NCI-H2227 treated with DMSO at 0.1 percent for 48 hours (cell line): ENCODE data around the gene GRM1.
"Not testable (repeated sequence)": the region's sequence is repeated elsewhere in the genome, so short reads cannot be mapped to it uniquely, and the experiment has no call there.

Experiments used
- DNase-seq: peaks from one replicate; lab custom pipeline; 2025; lab: John Stamatoyannopoulos, UW

The GRM1 gene

GRCh38 chr6:146191166-146191565 lies 162.3 kb downstream of the GRM1 start:
- DNase-seq = no peak

GRCh38 chr6:146191612-146192011 lies 162.8 kb downstream of the GRM1 start:
- no peak for DNase-seq

GRCh38 chr6:146194434-146194833 lies 165.6 kb downstream of the GRM1 start:
- DNase-seq = no peak

- DNase-seq = no peak
These were observed 171.3 kb downstream of the GRM1 start for GRCh38 chr6:146200176-146200575.

- DNase-seq = no peak
These were observed 173.7 kb downstream of the GRM1 start for GRCh38 chr6:146202570-146202969.

GRCh38 chr6:146209942-146210341 lies 181.1 kb downstream of the GRM1 start:
- no peak for DNase-seq

- no peak for DNase-seq
These were observed 181.7 kb downstream of the GRM1 start for GRCh38 chr6:146210406-146211083.

GRCh38 chr6:146211646-146212045 lies 182.8 kb downstream of the GRM1 start:
- no peak for DNase-seq

GRCh38 chr6:146212781-146213180 lies 183.9 kb downstream of the GRM1 start:
- no peak for DNase-seq

GRCh38 chr6:146219101-146219500 lies 190.2 kb downstream of the GRM1 start:
- DNase-seq = no peak

- no peak for DNase-seq
These were observed 195.6 kb downstream of the GRM1 start for GRCh38 chr6:146224449-146224848.

- no peak for DNase-seq
These were observed 196.1 kb downstream of the GRM1 start for GRCh38 chr6:146224988-146225387.

GRCh38 chr6:146240322-146240721 lies 211.5 kb downstream of the GRM1 start:
- DNase-seq = no peak

- no peak for DNase-seq
These were observed 211.9 kb downstream of the GRM1 start for GRCh38 chr6:146240807-146241206.

GRCh38 chr6:146243646-146244045 lies 214.8 kb downstream of the GRM1 start:
- not testable (repeated sequence) for DNase-seq

- no peak for DNase-seq
These were observed 215.8 kb downstream of the GRM1 start for GRCh38 chr6:146244630-146245143.

GRCh38 chr6:146246028-146246427 lies 217.2 kb downstream of the GRM1 start:
- DNase-seq = no peak

GRCh38 chr6:146253691-146254090 lies 224.8 kb downstream of the GRM1 start:
- no peak for DNase-seq

- no peak for DNase-seq
These were observed 229.3 kb downstream of the GRM1 start for GRCh38 chr6:146258206-146258605.

- DNase-seq = no peak
These were observed 232.0 kb downstream of the GRM1 start for GRCh38 chr6:146260886-146261285.

GRCh38 chr6:146265056-146265455 lies 236.2 kb downstream of the GRM1 start:
- DNase-seq = no peak

- no peak for DNase-seq
These were observed 238.6 kb downstream of the GRM1 start for GRCh38 chr6:146267447-146267846.

- DNase-seq = no peak
These were observed 239.1 kb downstream of the GRM1 start for GRCh38 chr6:146267946-146268345.

- no peak for DNase-seq
These were observed 240.6 kb downstream of the GRM1 start for GRCh38 chr6:146269482-146269881.
